Measurements from ENCODE around the gene RASSF4.

DNA sequence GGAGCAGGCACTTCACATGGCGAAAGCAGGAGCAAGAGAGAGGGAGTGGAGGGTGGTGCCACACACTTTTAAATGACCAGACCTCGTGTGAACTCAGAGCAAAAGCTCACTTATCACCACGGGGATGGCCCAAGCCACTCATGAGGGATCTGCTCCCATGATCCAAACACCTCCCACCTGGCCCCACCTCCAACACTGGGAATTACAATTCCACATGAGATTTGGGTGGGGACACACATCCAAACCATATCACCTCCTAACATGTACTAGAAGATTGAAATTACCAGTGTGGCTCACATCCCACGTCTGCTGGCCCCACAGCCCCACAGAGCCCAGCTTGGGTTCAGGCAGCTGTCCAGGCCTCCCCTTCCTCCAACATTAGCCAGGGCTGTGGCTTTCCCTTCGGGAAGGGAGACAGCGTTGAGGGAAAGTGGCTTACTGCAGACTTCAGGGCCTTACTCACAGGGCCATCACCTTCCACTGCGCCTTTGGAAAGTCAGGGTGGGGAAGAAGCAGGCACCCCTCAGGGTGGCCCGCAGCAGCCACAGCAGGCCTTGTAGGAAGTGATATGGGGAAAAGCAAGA, 11.3 kb downstream of the RASSF4 start:
- TF ChIP-seq, protein P1, sequence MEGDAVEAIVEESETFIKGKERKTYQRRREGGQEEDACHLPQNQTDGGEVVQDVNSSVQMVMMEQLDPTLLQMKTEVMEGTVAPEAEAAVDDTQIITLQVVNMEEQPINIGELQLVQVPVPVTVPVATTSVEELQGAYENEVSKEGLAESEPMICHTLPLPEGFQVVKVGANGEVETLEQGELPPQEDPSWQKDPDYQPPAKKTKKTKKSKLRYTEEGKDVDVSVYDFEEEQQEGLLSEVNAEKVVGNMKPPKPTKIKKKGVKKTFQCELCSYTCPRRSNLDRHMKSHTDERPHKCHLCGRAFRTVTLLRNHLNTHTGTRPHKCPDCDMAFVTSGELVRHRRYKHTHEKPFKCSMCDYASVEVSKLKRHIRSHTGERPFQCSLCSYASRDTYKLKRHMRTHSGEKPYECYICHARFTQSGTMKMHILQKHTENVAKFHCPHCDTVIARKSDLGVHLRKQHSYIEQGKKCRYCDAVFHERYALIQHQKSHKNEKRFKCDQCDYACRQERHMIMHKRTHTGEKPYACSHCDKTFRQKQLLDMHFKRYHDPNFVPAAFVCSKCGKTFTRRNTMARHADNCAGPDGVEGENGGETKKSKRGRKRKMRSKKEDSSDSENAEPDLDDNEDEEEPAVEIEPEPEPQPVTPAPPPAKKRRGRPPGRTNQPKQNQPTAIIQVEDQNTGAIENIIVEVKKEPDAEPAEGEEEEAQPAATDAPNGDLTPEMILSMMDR (IDR thresholded peaks at IDR 0.05), result no peak
- no peak for TF ChIP-seq POLR2A (IDR thresholded peaks at IDR 0.05)
- no peak for TF ChIP-seq EP300 (IDR thresholded peaks at IDR 0.05)

Measured in ovary (tissue), 3 donors.